HG03139 (cell line): Measurements from ENCODE around the gene C16orf87.
A peak's percentile ranks its signal among the peaks of the same experiment; 100 is the strongest.
"Not testable (repeated sequence)": the region's sequence is repeated elsewhere in the genome, so short reads cannot be mapped to it uniquely, and the experiment has no call there.

Experiments
- ATAC-seq: cut with Tn5 transposase; IDR thresholded peaks from one replicate; pipeline ENCODE4 v1.9.1; 2021; ENCODE audit not compliant: unreplicated experiment

The C16orf87 gene

GRCh38 chr16:46801428-46802049 lies 29.4 kb downstream of the C16orf87 start:
- ATAC-seq: no peak

- ATAC-seq: no peak
Measured at GRCh38 chr16:46800494-46800893, 30.5 kb downstream of the C16orf87 start.

- ATAC-seq: no peak
Measured at GRCh38 chr16:46797501-46797900, 33.5 kb downstream of the C16orf87 start.

GRCh38 chr16:46796764-46797269 lies 34.2 kb downstream of the C16orf87 start:
- no peak for ATAC-seq

- no peak for ATAC-seq
Measured at GRCh38 chr16:46793841-46794240, 37.1 kb downstream of the C16orf87 start.

GRCh38 chr16:46790599-46791270 lies 40.2 kb downstream of the C16orf87 start:
- ATAC-seq: no peak

- ATAC-seq: peak; percentile 86
Measured at GRCh38 chr16:46789499-46790414, 41.2 kb downstream of the C16orf87 start.

- ATAC-seq: no peak
Measured at GRCh38 chr16:46788891-46789474, 42.0 kb downstream of the C16orf87 start.

- ATAC-seq: no peak
Measured at GRCh38 chr16:46787909-46788308, 43.1 kb downstream of the C16orf87 start.

GRCh38 chr16:46785076-46785845 lies 45.7 kb downstream of the C16orf87 start:
- ATAC-seq: no peak

- ATAC-seq: not testable (repeated sequence)
Measured at GRCh38 chr16:46784569-46784968, 46.4 kb downstream of the C16orf87 start.

- no peak for ATAC-seq
Measured at GRCh38 chr16:46783800-46784199, 47.2 kb downstream of the C16orf87 start.

- no peak for ATAC-seq
Measured at GRCh38 chr16:46782320-46782719, 48.7 kb downstream of the C16orf87 start.

GRCh38 chr16:46777804-46778203 lies 53.2 kb downstream of the C16orf87 start:
- ATAC-seq: no peak

- no peak for ATAC-seq
Measured at GRCh38 chr16:46775214-46775613, 55.8 kb downstream of the C16orf87 start.

- ATAC-seq: peak; percentile 58
Measured at GRCh38 chr16:46774743-46775177, 56.2 kb downstream of the C16orf87 start.

GRCh38 chr16:46772463-46772862 lies 58.5 kb downstream of the C16orf87 start:
- ATAC-seq: no peak

GRCh38 chr16:46768809-46769208 lies 62.2 kb downstream of the C16orf87 start:
- no peak for ATAC-seq

GRCh38 chr16:46765050-46765449 lies 65.9 kb downstream of the C16orf87 start:
- no peak for ATAC-seq

- no peak for ATAC-seq
Measured at GRCh38 chr16:46763147-46763546, 67.8 kb downstream of the C16orf87 start.
